ENCODE measurements around the gene TMEM238.
"Not testable (repeated sequence)": the region's sequence is repeated elsewhere in the genome, so short reads cannot be mapped to it uniquely, and the experiment has no call there.

The TMEM238 gene

DNA sequence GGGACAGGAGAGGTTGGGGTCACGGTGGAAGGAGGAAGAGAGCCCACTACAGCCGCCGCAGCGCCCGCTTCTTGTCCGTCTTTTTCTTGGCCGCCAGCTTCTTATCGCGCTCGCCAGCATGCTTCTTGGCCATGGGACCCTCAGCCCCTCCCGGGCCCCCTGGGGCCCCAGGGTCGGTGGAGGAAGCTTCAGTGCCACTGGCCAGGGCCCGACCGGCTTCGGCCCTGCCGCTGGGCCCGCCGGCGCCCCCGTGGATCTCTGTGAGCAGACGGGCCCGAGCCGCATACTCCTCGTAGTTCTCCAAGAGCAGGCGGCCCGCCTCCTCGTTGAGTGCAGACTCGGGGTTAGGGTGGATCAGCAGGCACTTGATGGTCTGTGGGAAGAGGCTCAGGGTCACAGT, 17.3 kb upstream of the TMEM238 start:
- not testable (repeated sequence) for DNase-seq (ENCODE audit: low read depth)

DNA sequence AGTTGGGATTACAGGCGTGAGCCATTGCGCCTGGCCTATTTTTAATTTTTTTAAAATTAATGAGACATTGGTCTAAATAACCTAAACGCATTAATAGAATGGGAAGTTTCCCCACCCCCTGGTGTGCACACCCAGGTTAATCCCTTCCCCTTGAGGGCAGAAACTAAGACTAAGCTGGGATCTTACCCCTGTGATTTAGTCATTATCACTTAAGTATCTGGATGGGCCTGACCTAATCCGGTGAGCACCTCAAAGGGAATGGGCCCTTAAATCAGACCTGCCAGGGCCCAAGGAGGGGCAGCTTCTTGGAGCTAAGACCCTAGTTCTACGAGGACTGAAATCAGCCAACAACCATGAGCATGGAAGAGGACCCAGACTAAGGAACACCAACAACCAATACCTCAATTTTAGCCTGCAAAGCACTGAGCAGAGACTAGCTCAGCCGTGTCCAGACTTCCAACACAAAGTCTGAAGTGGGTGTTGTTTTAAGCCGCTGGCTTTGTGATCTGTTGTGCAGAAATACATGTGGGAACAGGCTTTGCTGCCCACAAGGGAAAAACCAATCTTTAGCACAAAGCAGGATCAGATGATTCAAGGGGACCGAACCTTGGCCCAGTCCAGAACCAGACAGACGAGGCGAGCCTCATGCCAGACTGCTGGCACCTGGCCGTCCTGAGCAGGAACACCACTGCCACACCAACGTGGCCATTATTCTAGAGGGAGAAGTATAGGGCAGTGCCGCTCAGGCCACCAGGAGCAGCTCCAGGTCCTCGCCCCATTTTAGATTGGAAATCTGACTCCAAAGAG, 16.4 kb upstream of the TMEM238 start:
- no peak for DNase-seq (ENCODE audit: low read depth)

DNA sequence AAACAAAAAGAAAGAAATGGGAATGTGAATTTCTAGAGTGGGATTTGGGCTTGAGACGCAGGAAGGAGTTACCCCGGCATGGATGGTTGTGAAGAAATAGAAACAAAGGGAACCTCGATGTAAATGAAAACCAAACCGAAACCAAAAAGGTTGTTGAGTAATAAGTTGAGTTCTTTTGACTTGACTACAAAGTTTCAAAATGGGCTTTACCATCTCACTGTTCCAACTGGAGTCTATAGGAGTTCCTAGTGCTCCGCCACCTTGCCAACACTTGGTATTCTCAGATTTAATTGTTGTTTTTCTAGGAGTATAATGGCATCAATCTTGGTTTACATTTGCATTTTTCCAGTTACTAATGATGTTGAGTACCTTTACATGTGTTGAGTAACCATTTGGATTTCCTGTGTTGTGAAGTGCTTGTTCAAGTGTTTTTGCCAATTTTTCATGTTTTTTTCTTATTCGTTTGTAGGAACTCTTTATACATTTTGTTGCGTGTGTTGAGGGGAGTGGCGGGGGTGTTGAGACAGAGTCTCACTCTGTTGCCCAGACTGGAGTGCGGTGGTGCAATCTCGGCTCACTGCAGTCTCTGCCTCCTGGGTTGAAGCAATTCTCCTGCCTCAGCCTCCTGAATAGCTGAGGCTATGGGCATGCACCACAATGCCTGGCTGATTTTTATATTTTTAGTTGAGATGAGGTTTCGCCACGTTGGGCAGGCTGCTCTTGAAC, 14.3 kb upstream of the TMEM238 start:
- DNase-seq (ENCODE audit: low read depth): no peak

DNA sequence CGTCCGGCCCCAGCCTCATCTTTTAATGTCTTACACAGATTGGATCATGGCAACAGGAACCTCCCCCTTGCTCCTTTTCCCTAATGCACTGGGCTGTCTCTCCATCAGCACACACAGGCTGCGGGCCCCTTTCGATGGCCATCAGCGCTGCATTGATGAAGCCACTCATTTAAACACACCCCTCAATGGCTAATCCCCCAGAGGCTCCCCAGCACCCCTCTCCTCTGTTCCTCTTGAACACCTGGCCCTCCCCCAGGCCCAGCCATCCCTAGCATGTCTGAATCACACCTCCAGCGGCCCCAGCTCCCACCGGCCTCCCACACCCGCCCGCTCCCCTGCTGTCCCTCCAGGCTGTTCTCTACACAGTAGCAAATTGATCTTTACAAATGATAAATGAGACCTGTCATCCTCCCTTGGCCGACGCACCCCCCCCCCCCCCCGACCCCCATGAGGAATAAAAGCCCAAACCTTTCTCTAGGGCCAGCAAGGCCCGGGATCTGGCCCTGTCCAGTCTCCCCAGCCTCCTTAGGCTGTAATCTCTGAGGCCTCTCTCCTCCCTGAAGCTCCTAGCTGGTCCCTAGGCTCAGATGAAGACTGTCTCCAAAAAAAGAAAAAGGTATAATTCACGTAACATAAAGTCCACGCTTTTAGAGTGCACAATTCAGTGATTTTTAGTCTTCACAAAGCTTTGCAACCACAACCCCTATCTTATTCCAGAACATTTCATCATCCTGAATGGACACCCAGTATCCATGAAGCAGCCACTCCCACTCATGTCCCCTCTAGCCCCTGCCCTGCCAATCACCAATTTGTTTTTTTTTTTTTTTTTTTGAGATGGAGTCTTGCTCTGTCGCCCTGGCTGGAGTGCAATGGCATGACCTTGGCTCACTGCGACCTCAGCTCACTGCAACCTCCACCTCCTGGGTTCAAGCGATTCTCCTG, 9.0 kb upstream of the TMEM238 start:
- DNase-seq (ENCODE audit: low read depth): no peak

DNA sequence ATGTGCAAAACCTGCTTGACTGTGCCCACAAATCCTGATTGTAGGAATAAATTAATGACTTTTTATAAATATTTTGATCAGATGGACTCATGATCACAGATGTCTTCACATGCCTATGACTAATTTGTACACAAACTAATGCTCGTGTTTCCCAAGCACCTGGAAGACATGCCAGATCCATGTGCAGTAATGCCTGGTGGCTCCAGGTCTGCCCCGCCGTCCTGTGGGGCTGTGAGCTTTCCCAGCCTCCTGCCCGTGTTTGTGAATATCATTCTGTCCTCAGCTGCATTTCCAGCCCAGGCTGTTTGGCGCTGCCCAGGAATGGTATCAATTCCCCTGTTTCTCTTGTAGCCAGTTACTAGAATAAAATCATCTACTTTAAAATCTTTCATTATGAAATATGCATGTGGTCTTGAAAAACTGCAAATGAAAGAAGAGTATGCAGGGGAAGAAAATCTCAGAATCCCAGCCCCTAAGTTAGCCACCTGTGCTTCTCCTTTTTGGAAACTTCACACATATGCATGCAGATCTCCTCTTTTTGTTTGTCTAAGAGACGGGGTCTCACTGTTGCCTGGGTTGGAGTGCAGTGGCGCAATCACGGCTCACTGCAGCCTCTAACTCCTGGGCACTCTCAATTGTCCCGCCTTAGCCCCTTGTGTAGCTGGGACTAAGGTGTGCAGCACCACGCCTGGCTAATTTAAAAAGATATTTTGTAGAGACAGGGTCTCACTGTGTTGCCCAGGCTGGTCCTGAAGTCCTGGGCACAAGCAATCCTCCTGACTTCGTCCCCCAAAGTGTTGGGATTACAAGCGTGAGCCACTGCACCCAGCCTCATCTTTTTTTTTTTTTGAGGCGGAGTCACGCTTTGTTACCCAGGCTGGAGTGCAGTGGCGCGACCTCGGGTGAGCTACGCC, 7.9 kb upstream of the TMEM238 start:
- DNase-seq (ENCODE audit: low read depth): no peak

DNA sequence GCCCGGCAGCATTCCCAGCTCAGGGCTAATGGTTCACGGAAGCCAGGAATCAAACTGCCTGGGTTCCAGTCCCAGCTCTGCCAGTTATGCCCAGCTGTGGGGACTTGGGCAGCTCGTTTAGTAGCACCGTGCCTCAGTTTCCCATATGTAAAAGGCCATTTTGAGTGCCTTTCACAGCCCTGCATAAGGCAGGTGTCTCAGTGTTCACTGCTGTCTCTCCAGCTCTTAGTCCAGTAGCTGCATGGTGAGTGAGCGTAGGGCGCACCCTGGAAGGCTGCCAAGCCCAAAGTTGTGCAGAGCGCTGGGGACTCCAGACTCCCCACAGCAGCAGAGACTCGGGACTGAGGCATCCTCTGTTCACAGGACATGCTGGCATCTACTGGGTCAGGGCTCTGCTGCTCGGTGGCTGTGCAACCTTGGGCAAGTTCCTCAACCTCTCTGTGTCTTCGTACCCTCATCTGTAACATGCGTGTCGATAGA, 7.1 kb upstream of the TMEM238 start:
- no peak for DNase-seq (ENCODE audit: low read depth)

DNA sequence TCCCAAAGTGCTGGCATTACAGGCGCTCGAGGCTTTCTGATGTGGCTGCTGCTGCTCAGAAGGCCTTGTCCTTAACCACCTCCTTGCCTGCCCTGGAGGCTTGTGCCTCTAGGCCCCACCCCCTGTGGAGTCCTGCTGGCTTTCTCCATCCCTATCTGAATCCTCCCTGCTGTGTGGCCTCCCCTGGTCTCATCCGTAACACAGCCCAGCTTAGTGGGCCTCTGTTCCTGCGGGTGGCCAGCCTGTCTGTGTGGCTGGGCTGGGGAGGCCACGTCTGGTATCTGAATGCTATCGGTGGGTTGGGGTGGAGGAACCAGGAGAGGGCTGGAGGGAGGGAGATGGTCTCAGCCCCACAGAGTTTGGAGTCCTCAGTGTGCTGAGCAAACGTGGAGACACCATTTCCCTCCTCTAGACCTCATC, 6.4 kb upstream of the TMEM238 start:
- no peak for DNase-seq (ENCODE audit: low read depth)

DNA sequence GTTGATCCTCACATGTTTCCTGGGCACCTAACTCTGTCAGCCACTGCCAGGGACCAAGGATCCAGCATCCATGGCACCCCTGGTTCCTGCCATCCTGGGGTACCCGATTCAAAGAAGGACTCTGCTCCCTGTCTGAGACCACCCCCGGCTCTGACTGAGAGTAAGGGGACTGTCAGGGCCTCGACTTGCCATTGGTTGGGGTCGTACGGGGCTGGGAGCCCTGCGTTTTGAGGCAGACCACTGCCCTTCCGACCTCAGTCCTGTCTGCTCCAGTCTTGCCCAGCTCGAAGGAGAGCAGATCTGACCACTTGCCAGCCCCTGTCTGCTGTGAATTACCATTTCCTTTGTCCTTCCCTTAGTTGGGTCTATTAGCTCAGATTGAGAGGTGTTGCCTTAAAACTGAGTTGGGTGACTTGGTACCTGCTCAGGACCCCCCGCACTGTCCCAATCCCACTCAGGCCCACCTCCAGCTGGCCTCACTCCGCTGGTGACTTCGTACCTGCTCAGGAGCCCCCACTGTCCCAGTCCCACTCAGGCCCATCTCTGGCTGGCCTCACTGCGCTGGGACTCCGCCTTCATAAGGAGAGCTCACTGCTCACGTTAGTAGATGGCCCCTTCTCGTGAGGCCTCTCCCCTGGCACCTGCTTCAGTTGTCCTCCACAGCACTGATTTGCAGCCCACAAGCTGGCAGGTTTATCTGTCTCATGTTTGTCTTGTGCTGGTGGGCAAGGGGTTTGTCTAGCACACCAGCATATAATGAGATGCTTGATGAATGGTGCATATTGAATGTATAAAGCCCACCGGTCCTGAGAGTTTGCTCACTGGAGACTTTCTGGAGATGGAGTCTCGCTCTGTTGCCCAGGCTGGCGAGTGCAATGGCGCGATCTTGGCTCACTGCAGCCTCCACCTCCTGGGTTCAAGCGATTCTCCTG, 5.6 kb upstream of the TMEM238 start:
- DNase-seq (ENCODE audit: low read depth): no peak

DNA sequence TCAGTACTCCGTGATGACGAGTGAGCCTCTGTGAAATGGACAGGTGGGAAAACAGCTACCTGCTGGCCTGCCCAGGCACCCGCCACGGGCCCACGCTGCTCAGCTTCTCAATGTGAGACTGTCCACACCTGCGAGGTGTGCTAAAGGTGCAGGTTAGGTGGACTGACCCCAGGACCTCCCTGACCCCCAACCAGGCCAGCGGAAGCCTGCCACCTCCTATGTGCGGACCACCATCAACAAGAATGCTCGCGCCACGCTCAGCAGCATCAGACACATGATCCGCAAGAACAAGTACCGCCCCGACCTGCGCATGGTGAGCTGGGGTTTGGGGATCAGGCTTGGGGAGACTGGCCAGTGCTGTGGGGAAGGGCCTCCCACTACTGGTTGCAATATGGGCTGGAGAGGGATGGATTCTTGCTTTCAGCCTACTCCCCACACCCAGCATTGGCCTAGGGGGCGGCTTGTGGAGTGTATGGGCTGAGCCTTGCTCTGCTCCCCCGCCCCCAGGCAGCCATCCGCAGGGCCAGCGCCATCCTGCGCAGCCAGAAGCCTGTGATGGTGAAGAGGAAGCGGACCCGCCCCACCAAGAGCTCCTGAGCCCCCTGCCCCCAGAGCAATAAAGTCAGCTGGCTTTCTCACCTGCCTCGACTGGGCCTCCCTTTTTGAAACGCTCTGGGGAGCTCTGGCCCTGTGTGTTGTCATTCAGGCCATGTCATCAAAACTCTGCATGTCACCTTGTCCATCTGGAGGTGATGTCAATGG, 3.8 kb upstream of the TMEM238 start:
- DNase-seq (ENCODE audit: low read depth): no peak

DNA sequence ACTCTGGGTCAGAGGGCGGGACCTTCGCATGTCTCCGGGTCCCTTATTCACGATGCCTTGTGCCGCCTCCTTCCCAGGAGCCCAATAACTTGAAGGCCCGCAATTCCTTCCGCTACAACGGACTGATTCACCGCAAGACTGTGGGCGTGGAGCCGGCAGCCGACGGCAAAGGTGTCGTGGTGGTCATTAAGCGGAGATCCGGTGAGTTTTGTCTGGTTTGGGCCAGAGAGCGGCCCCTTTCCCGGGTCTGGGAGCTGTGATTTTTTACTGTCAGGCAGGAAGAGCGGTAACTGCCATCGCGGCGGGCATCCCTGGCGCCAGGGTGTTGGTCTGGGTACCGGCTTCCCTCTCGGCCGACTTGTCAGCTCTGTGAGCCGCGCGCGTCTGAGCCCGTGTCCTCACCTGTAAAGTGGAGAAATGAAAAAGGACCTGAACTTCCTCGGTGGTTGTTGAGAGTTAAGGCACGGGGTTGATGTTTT, 2.4 kb upstream of the TMEM238 start:
- no peak for DNase-seq (ENCODE audit: low read depth)

DNA sequence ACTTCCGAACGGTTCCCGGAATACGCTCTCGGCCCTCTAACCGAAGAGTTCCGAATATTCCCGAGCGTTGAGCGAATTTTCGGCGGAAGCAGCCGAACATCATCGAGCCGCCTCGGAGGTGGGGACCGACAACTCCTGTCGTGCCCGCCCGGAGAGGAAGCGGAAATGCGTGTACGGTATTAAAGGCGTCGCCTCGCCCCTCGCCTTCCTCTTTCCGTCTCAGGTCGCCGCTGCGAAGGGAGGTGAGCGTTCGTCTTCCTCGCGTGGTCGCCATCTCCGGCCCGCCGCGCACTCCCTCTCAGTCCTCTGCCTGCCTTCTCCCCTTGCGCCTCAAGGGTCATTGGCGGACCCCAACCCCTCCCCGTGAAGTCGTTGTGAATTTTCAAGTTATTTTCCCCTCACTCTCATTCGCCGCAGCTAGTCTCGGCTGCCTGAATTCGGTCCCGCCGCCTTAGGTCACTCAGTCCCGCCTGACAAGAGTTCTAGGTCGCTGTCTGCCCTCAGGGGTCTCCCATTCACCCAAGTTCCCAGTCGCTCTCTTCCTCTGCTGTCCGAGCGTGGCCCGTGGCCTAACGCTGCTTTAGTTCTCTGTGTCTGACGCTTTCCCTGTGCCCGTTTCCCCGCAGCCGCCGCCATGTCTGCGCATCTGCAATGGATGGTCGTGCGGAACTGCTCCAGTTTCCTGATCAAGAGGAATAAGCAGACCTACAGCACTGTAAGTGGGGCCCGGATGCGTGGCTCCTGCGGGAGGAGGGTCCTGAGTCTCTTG, 1.8 kb upstream of the TMEM238 start, which contains the start of gene RPL28:
RPL28 (plus strand) TSS at position 209 of the 769 bp plus-strand sequence; CDS start at position 635, 426 bp downstream.
- peak; percentile 97 for DNase-seq (ENCODE audit: low read depth)

DNA sequence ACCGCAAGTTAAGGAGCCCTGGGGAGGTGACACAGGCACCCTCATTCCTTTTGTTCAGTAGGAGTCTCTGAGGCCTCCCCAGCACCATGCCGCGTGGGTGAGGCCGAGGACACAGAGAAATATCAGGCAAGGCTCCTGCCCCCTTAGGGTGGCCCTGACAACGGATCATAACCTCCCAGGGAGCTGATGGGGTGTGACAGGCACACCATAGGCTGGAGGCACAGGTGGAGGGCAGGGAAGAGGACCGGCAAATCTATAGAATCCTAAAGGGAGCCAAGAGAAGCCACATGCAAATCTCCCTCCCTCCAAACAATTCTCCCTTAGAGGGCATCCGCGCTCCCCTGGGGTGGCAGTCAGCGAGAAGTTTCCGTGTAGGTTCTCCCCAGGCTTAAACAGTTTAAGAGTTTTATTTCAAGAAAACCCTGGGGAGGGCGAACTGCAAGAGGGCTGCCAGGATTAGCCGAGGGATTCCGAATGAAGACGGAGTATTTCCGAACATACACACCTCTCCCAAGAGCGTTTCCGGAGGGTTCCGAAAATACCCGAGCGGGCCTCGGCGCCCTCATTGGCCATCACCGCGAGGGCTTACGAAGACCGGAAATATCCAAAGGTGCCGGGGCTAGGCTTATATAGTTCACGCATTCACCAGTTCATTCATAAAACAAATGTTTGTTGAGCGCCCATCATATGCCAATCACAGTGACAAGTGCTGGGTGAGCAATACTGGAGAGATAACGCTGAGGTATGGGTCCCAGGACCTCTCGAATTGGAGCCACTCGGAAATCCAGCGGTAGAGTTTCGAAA, 1.0 kb upstream of the TMEM238 start:
- DNase-seq (ENCODE audit: low read depth): peak; percentile 91

DNA sequence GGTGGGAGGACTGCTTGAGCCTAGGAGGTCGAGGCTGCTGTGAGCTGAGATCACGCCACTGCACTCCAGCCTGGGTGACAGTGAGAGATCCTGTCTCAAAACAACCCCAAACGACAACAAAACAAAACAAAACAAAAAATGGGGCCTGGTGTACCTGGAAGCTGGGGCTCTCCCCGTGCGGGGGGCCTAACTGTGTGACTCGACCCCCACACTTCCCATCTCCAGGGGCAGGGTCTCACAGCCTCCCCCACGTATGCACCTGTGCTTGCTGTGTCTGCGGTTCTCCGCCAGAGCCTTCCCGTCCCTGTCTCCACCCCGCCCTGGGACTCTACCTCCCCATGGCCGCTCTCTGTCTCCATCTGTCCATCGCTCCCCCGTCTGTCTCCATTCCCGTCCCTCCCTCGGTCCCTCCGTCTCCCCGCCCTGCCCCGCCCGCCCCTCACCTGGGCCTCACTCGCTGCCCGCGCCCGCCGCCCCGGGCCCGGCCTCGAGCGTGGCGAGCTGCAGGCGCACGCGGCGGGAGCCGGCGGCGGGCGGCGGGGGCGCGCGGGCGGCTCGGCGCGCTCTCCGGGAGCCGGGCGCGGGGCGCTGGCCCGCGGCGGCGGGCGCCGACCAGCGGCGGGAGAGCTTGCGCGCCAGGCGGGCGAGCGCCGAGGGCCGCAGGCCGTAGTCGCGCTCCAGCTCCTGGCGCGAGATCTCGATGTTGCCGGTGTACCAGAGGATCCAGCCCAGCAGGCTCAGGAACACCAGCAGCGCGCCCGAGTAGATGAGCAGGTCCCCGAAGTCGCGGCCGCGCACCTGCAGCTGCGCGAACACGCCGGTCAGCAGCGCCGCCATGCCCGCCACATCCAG, 587 bp downstream of the TMEM238 start:
- no peak for DNase-seq (ENCODE audit: low read depth)

DNA sequence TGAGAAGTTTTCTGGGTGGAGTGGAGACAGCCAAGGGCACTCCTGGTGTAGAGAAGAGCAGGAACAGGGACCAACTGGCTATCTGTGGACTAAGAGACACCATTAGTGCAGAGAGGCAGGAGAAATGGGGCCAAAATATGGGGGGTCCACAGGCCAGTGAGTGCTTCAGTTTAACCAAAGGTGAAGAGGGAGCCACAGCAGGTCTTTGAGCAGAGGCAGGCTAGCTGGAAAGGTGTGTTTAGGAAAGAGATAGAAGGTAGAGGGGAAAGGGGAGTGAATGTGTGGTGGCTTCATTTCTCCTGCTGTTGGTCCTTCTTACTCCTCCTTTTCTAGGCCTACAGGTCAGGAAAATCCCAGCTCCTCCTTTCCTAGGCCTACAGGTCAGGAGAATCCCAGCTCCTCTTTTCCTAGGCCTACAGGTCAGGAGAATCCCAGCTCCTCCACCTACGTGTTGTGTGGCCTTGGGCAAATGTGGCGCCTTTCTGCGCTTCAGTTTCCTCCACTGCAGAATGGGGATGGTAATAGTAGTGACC, 1.5 kb downstream of the TMEM238 start:
- no peak for DNase-seq (ENCODE audit: low read depth)

DNA sequence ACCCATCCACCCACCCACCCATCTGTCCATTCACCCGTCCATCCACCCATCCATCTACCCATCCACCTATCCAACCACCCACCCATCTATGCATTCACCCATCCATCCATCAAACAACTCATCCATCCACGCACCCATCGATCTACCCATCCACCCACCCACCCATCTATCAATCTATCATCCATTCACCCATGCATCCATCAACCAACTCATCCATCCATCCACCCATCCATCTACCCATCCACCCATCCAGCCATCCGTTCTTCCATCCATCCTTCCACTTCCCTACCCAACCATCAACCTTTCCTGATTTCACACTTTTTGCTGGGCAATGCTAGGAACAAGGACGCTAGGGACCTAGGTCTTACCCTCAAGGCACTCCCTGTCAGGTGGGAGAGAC, 2.1 kb downstream of the TMEM238 start:
- DNase-seq (ENCODE audit: low read depth): no peak

DNA sequence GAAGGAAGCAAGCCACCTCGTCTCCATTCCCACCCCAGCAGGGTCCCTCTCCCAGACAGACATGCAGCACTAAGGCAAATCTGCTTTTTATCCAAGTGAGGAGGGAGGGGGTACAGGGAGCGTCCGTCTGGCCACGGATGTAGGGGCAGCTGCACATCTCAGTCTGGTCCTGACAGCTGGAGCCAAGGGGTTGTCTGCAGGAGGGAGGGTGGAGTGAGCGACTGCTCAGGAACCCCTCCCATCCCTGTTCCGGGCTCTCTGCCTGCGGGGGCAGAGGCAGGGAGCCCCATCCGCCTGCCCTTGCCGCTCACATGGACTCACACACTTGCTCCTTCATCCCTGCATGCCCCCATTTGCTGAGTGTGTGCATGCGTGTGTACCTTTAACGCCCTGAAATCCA, 4.9 kb downstream of the TMEM238 start:
- DNase-seq (ENCODE audit: low read depth): no peak
